ENCODE data around the gene TIGD3.

GRCh38 chr11:65390996-65391395, 36.4 kb downstream of the TIGD3 start:
- no peak for TF ChIP-seq EZH2 (optimal IDR thresholded peaks at IDR 0.05; ENCODE audit: low read depth, low read length)
- TF ChIP-seq, protein P1, sequence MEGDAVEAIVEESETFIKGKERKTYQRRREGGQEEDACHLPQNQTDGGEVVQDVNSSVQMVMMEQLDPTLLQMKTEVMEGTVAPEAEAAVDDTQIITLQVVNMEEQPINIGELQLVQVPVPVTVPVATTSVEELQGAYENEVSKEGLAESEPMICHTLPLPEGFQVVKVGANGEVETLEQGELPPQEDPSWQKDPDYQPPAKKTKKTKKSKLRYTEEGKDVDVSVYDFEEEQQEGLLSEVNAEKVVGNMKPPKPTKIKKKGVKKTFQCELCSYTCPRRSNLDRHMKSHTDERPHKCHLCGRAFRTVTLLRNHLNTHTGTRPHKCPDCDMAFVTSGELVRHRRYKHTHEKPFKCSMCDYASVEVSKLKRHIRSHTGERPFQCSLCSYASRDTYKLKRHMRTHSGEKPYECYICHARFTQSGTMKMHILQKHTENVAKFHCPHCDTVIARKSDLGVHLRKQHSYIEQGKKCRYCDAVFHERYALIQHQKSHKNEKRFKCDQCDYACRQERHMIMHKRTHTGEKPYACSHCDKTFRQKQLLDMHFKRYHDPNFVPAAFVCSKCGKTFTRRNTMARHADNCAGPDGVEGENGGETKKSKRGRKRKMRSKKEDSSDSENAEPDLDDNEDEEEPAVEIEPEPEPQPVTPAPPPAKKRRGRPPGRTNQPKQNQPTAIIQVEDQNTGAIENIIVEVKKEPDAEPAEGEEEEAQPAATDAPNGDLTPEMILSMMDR (IDR thresholded peaks at IDR 0.05; ENCODE audit: low read length): no peak
- TF ChIP-seq EZH2phosphoT487 (IDR thresholded peaks at IDR 0.05; ENCODE audit: low read length): no peak

Data from MM.1S (cell line).